ENCODE measurements around the gene OR1C1. TPM values are rescaled to one million over a fixed set of nuclear protein-coding genes. Genes with fewer than 3 reads are reported as not detected.
"Not testable (repeated sequence)": the region's sequence is repeated elsewhere in the genome, so short reads cannot be mapped to it uniquely, and the experiment has no call there.

Gene OR1C1
- total RNA-seq: not detected

- no peaks in the 10 kb centered on the region for H3K4me1 ChIP-seq
- no peak within 1 kb of the TSS for H3K27ac ChIP-seq
- H3K9me3 ChIP-seq: no peaks in the 10 kb centered on the region
- no peaks in the 10 kb centered on the region for H3K27me3 ChIP-seq
- no peaks in the 10 kb centered on the region for H3K36me3 ChIP-seq
- no peak for DNase-seq
- TF ChIP-seq CTCF (IDR thresholded peaks at IDR 0.05): no peak
- TF ChIP-seq POLR2A (IDR thresholded peaks at IDR 0.05): no peak
- no peak within 1 kb of the TSS for H3K4me3 ChIP-seq
- intact Hi-C loops (cut with DNase I; ENCODE audit: low total_unique reads): no loop called here
Observed at GRCh38 chr1:247760456-247760855, at the start of gene OR1C1. TSS of gene OR1C1 (minus strand) at chr1:247760556. CDS start at chr1:247758406, 2,150 bp downstream.

GRCh38 chr1:247797518-247797917 lies 37.2 kb upstream of the OR1C1 start:
- no peak for TF ChIP-seq CTCF (IDR thresholded peaks at IDR 0.05)
- Histone ChIP-seq H3K4me1 (no peaks in the 10 kb centered on the region), H3K27ac (no peak overlapping the region), H3K9me3 (no peaks in the 10 kb centered on the region), H3K4me3 (no peak overlapping the region), H3K36me3 (no peaks in the 10 kb centered on the region), H3K27me3 (no peaks in the 10 kb centered on the region)
- DNase-seq: no peak
- intact Hi-C loops (cut with DNase I; ENCODE audit: low total_unique reads): no loop called here

GRCh38 chr1:247769603-247770002 lies 9.2 kb upstream of the OR1C1 start:
- H3K27me3 ChIP-seq: no peaks in the 10 kb centered on the region
- no peak for TF ChIP-seq CTCF (IDR thresholded peaks at IDR 0.05)
- no peak for TF ChIP-seq POLR2A (IDR thresholded peaks at IDR 0.05)
- H3K4me3 ChIP-seq: no peak overlapping the region
- H3K4me1 ChIP-seq: no peaks in the 10 kb centered on the region
- H3K36me3 ChIP-seq: no peaks in the 10 kb centered on the region
- H3K27ac ChIP-seq: no peak overlapping the region
- H3K9me3 ChIP-seq: no peaks in the 10 kb centered on the region
- DNase-seq: no peak
- intact Hi-C loops (cut with DNase I; ENCODE audit: low total_unique reads): no loop called here

- H3K36me3 ChIP-seq; DNase-seq; intact Hi-C loops (cut with DNase I; ENCODE audit: low total_unique reads); H3K27me3 ChIP-seq; H3K9me3 ChIP-seq; H3K4me3 ChIP-seq; H3K27ac ChIP-seq; H3K4me1 ChIP-seq: not testable (repeated sequence)
Observed at GRCh38 chr1:247754311-247754710, 6.0 kb downstream of the OR1C1 start.

GRCh38 chr1:247749870-247750269 lies 10.5 kb downstream of the OR1C1 start:
- intact Hi-C loops (cut with DNase I; ENCODE audit: low total_unique reads): no loop called here
- no peaks in the 10 kb centered on the region for H3K9me3 ChIP-seq

More at GRCh38 chr1:247749870-247750269, 10.5 kb downstream of the OR1C1 start:
- H3K4me3 ChIP-seq: no peak overlapping the region
- TF ChIP-seq CTCF (IDR thresholded peaks at IDR 0.05): no peak
- no peak for TF ChIP-seq POLR2A (IDR thresholded peaks at IDR 0.05)
- no peak overlapping the region for H3K27ac ChIP-seq
- DNase-seq: no peak
- no peaks in the 10 kb centered on the region for H3K36me3 ChIP-seq
- H3K27me3 ChIP-seq: no peaks in the 10 kb centered on the region
- H3K4me1 ChIP-seq: no peaks in the 10 kb centered on the region
